Transverse colon (tissue), 4 donors: ENCODE measurements around the gene HTT. TPM values are rescaled to one million over a fixed set of nuclear protein-coding genes. Genes with fewer than 3 reads are reported as not detected.

Experiments
- DNase-seq: peaks from one replicate; pipeline ENCODE4 v3.0.0-alpha.2; 2019
- H3K27ac ChIP-seq, 4 donors: fragments of 200-600 bp; sonication (generic); 2 replicates each; pipeline ENCODE4 v1.5.1; 2016 to 2018; ENCODE audit warnings: inconsistent platforms in 4 of 4
- H3K27me3 ChIP-seq: fragments of 200-600 bp; sonication (generic); 2 replicates; pipeline ENCODE4 v1.5.1; 2017; ENCODE audit warnings: inconsistent platforms
- H3K36me3 ChIP-seq, 4 donors: fragments of 200-600 bp; sonication (generic); 2 replicates each; pipeline ENCODE4 v1.5.1; 2017 to 2019; ENCODE audit warnings: inconsistent platforms in 4 of 4
- H3K4me1 ChIP-seq, 4 donors: fragments of 200-600 bp; sonication (generic); 2 replicates each; pipeline ENCODE4 v1.5.1; 2017 to 2020; ENCODE audit warnings: inconsistent platforms in 4 of 4
- H3K4me3 ChIP-seq, 4 donors: fragments of 200-600 bp; sonication (generic); 1 replicate in 1 of 4; 2 replicates in 3 of 4; pipeline versions ENCODE4 v1.5.1 to v1.6.1; 2017 to 2019; ENCODE audit warnings: inconsistent platforms in 4 of 4
- H3K9me3 ChIP-seq, 2 donors: fragments of 200-600 bp; sonication (generic); 2 replicates each; pipeline ENCODE4 v1.5.1; 2017 to 2019; ENCODE audit warnings: inconsistent platforms in 2 of 2
- CTCF ChIP-seq, 5 experiments: fragments of 200-600 bp in 3 of 5; fragments of 450-650 bp in 2 of 5; sonication (generic) in 3 of 5; IDR thresholded peaks; 1 replicate in 2 of 5; 2 replicates in 3 of 5; pipeline ENCODE4 v1.5.1; 2016 to 2017; ENCODE audit warnings: antibody characterized with exemption in 5 of 5, inconsistent platforms in 3 of 5, mild to moderate bottlenecking in 2 of 5, moderate library complexity in 1 of 5
- EP300 ChIP-seq: sonication (generic); formaldehyde crosslinking; IDR thresholded peaks from one replicate; pipeline ENCODE4 v1.6.1; 2017; ENCODE audit warnings: antibody characterized with exemption, low read depth
- POLR2A ChIP-seq: fragments of 450-650 bp; IDR thresholded peaks from one replicate; pipeline ENCODE4 v1.6.1; 2016; ENCODE audit warnings: antibody characterized with exemption, mild to moderate bottlenecking, moderate library complexity
- POLR2AphosphoS5 ChIP-seq, 3 donors: sonication (generic); formaldehyde crosslinking; IDR thresholded peaks; one replicate each; pipeline ENCODE4 v1.6.1; 2016; ENCODE audit warnings: antibody characterized with exemption in 3 of 3
- WGBS, 2 donors: methylation state at CpG; one replicate each; pipeline ENCODE4 v1.1.5; 2018; ENCODE audit warnings: low coverage in 1 of 2; 5-methylcytosine and 5-hydroxymethylcytosine counted together
- in situ Hi-C, 4 donors: fragments of 200-750 bp; cut with MboI; loops; one replicate each; pipeline versions ENCODE4 v1.15.0 to v1.15.1; 2017; ENCODE audit warnings: low sequenced_read_pairs in 3 of 4, low pct_ligation_motif_present in 1 of 4, low pct_unique_long_range_greater_than_20kb in 1 of 4
- intact Hi-C: fragments of 100-400 bp; cut with DNase I; formaldehyde crosslinking; loops from one replicate; pipeline ENCODE4 v1.15.1; 2023; ENCODE audit warnings: low total_unique reads
- total RNA-seq, 4 donors: library from RNA; depleted of rRNA; stranded (reverse); fragments of >200 nt; gene quantifications; one replicate each; pipeline ENCODE4 v1.1.0, GENCODE V29; 2016

HTT gene
- total RNA-seq, 4 donors from 2014 or later, result 40.0 to 111 (median 79.4) TPM

- intact Hi-C loops (no loop called here), in situ Hi-C loops (no loop called here)
- no peaks in the 10 kb centered on the region for H3K9me3 ChIP-seq
- no peaks in the 10 kb centered on the region for H3K4me1 ChIP-seq
- no peaks in the 10 kb centered on the region for H3K27me3 ChIP-seq
- WGBS, 2 donors, result 97% methylated on average over 10 of the region's 15 CpGs; no CpG with 5 or more reads in 1 of the 2 donors
- H3K36me3 ChIP-seq, result peaks cover 0 to 30% (median 14%) of the 10 kb centered on the region in 4 donors
- no peak for DNase-seq
- H3K27ac ChIP-seq, result no peak overlapping the region
- TF ChIP-seq EP300 (no peak), POLR2AphosphoS5 (IDR thresholded peaks at IDR 0.05) (no peak), CTCF (IDR thresholded peaks at IDR 0.05) (no peak), POLR2A (no peak)
- H3K4me3 ChIP-seq, result no peak overlapping the region
These were observed 158.4 kb downstream of the HTT start for GRCh38 chr4:3232871-3233271.

DNA sequence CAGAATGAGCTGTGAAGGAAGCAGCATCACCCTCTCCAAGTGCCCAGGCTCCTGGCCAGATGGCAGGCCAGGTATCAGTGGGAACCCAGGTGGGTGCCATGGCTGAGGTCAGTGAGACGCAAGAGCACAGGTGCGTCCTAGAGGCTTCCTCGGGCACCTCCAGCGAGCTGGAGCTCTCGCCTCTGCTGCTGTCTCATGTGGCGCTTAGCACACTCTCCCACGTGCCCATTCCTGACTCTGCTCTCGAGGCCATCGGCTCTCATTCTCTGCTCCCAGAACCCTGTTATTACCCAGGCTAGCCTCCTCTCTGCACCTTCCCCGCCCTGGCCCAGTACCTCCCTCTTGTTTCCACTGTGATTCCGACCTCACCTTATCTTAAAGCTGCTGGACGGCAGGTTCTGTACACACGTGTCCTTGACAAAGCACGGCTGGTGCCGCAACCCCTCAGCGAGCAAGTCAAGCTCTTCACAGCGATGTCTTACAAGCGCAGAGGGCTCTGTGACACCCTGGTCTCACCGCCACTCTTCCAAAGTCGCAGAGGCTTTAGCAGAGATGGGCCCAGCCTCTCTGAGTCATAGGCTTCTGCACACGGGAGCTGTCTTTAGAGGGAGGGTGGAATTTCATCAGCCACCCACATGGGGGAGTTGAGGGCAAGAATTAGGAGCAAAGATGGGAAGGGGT lies 159.1 kb downstream of the HTT start:
- H3K27me3 ChIP-seq, result no peaks in the 10 kb centered on the region
- WGBS, 2 donors, result 92% methylated on average over 21 of the region's 21 CpGs; no CpG with 5 or more reads in 1 of the 2 donors
- H3K36me3 ChIP-seq, result peaks cover 0 to 30% (median 15%) of the 10 kb centered on the region in 4 donors
- no peak overlapping the region for H3K4me3 ChIP-seq
- no peak overlapping the region for H3K27ac ChIP-seq
- H3K4me1 ChIP-seq, result no peaks in the 10 kb centered on the region
- DNase-seq, result no peak
- intact Hi-C loops, result no loop called here
- TF ChIP-seq POLR2AphosphoS5 (IDR thresholded peaks at IDR 0.05), result no peak
- no peak for TF ChIP-seq EP300
- TF ChIP-seq POLR2A, result no peak
- TF ChIP-seq CTCF (IDR thresholded peaks at IDR 0.05), result no peak
- no peaks in the 10 kb centered on the region for H3K9me3 ChIP-seq
- in situ Hi-C loops, result no loop called here

DNA sequence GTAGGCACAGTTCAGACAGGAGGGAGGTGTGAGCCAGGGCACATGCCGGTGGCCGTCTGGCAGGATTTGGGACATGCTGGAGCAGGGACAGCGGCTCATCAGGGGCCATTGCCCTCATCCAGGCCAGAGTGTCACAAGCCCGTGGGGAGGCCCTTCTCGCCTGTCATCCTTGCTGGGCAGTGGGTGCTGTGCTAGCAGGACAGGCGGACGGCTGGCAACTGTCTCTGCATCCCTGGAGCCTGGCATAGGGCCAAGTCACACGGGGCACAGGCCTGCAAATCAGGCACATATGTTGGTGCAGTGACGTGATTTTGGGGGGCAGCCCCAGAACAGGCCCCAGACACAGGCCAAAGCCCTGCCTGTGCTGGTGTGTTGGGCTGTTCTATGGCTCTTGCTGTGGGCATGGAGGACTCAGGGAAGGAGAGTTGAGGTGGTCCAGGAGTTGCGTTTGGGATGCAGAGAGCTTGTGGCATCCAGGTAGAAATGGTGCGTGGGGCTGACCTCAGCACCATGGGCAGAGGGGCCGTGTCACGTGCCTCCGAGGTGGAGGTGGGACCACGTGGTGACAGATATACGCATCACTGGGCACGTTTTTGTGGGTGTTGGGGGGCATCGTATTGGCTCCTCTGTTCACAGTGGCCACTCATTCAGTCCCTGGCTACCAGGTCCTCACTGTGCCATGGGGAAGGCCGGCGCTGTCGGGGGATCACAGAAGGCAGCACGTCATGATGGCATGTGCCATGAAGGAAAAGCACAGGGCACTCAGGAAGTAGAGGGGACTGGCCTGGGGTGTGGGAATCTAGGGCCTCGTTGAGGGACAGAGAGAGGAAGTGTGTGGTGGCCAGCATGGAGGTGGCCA lies 159.9 kb downstream of the HTT start:
- TF ChIP-seq POLR2AphosphoS5 (IDR thresholded peaks at IDR 0.05) (no peak), CTCF (IDR thresholded peaks at IDR 0.05) (no peak), POLR2A (no peak), EP300 (no peak)
- intact Hi-C loops, result no loop called here
- 86% methylated on average over 20 of the region's 23 CpGs; no CpG with 5 or more reads in 1 of the 2 donors for WGBS, 2 donors
- Histone ChIP-seq H3K9me3 (no peaks in the 10 kb centered on the region), H3K36me3 (peaks cover 0 to 30% (median 13%) of the 10 kb centered on the region in 4 donors), H3K4me1 (no peaks in the 10 kb centered on the region), H3K4me3 (no peak overlapping the region), H3K27ac (no peak overlapping the region), H3K27me3 (no peaks in the 10 kb centered on the region)
- in situ Hi-C loops, result no loop called here
- DNase-seq, result no peak

GRCh38 chr4:3235030-3235345 lies 160.5 kb downstream of the HTT start:
- H3K36me3 ChIP-seq, result peaks cover 0 to 25% (median 11%) of the 10 kb centered on the region in 4 donors

More at GRCh38 chr4:3235030-3235345, 160.5 kb downstream of the HTT start:
- 93% methylated on average over 14 of the region's 14 CpGs; no CpG with 5 or more reads in 1 of the 2 donors for WGBS, 2 donors
- no peak overlapping the region for H3K27ac ChIP-seq
- H3K4me3 ChIP-seq, result no peak overlapping the region
- in situ Hi-C loops (no loop called here), intact Hi-C loops (no loop called here)
- no peaks in the 10 kb centered on the region for H3K9me3 ChIP-seq
- TF ChIP-seq EP300 (no peak), POLR2AphosphoS5 (IDR thresholded peaks at IDR 0.05) (no peak), CTCF (IDR thresholded peaks at IDR 0.05) (no peak), POLR2A (no peak)
- no peak for DNase-seq
- no peaks in the 10 kb centered on the region for H3K27me3 ChIP-seq
- H3K4me1 ChIP-seq, result no peaks in the 10 kb centered on the region
